Uterus (tissue), 4 donors: ENCODE measurements around the gene RIC8B. TPM values are rescaled to one million over a fixed set of nuclear protein-coding genes. Genes with fewer than 3 reads are reported as not detected.

ENCODE experiments used
- DNase-seq, 2 donors: peaks; one replicate each; pipeline ENCODE4 v3.0.0-alpha.2; 2019 to 2020
- H3K27ac ChIP-seq, 2 donors: fragments of 200-600 bp; sonication (generic); 1 replicate in 1 of 2; 2 replicates in 1 of 2; pipeline ENCODE4 v1.5.1; 2016 to 2018
- H3K27me3 ChIP-seq, 2 donors: fragments of 200-600 bp; sonication (generic); one replicate each; pipeline ENCODE4 v1.5.1; 2018 to 2019; ENCODE audit warnings: control low read depth in 1 of 2
- H3K36me3 ChIP-seq, 2 donors: fragments of 200-600 bp; sonication (generic); one replicate each; pipeline ENCODE4 v1.5.1; 2019; ENCODE audit warnings: control low read depth in 1 of 2
- H3K4me1 ChIP-seq, 2 donors: fragments of 200-600 bp; sonication (generic); one replicate each; pipeline ENCODE4 v1.5.1; 2018 to 2019; ENCODE audit warnings: control low read depth in 1 of 2
- H3K4me3 ChIP-seq, 2 donors: fragments of 200-600 bp; sonication (generic); 1 replicate in 1 of 2; 2 replicates in 1 of 2; pipeline ENCODE4 v1.5.1; 2018 to 2019; ENCODE audit warnings: mild to moderate bottlenecking in 1 of 2
- H3K9me3 ChIP-seq, 2 donors: fragments of 200-600 bp; sonication (generic); one replicate each; pipeline ENCODE4 v1.5.1; 2019; ENCODE audit warnings: control low read depth in 1 of 2
- CTCF ChIP-seq, 4 experiments: fragments of 200-600 bp in 2 of 4; fragments of 450-650 bp in 2 of 4; sonication (generic) in 2 of 4; IDR thresholded peaks; one replicate each; pipeline ENCODE4 v1.5.1; 2016 to 2019; ENCODE audit warnings: antibody characterized with exemption in 4 of 4, mild to moderate bottlenecking in 2 of 4, moderate library complexity in 1 of 4
- POLR2A ChIP-seq, 2 donors: fragments of 450-650 bp; IDR thresholded peaks; one replicate each; pipeline ENCODE4 v1.6.1; 2016; ENCODE audit warnings: antibody characterized with exemption in 2 of 2, mild to moderate bottlenecking in 1 of 2, moderate library complexity in 1 of 2
- intact Hi-C: fragments of 100-400 bp; cut with DNase I; formaldehyde crosslinking; loops from one replicate; pipeline ENCODE4 v1.15.1; 2023; ENCODE audit warnings: low total_unique reads
- total RNA-seq, 4 donors: library from RNA; depleted of rRNA in 3 of 4; stranded (reverse); fragments of >200 nt in 3 of 4; gene quantifications; one replicate each; pipeline versions ENCODE4 v1.1.0 to v1.2.4, GENCODE V29; 2014 to 2023
- donor health status: DM: yes; HTN: yes; CAD: no.

The RIC8B gene
- total RNA-seq, 4 donors from 2014 or later = 23.1 to 49.7 (median 34.0) TPM

GRCh38 chr12:106867651-106868050, 93.2 kb downstream of the RIC8B start:
- no peak for DNase-seq
- H3K27ac ChIP-seq = no peak overlapping the region

GRCh38 chr12:106868982-106869700, 94.7 kb downstream of the RIC8B start:
- DNase-seq = no peak
- TF ChIP-seq POLR2A (IDR thresholded peaks at IDR 0.05) (no peak), CTCF (IDR thresholded peaks at IDR 0.05) (no peak)
- intact Hi-C loops = no loop called here
- no peak overlapping the region for H3K4me3 ChIP-seq
- no peaks in the 10 kb centered on the region for H3K4me1 ChIP-seq
- no peak overlapping the region for H3K27ac ChIP-seq
- H3K36me3 ChIP-seq = no peaks in the 10 kb centered on the region
- no peaks in the 10 kb centered on the region for H3K27me3 ChIP-seq
- no peaks in the 10 kb centered on the region for H3K9me3 ChIP-seq

More at GRCh38 chr12:106867651-106868050, 93.2 kb downstream of the RIC8B start:
- Histone ChIP-seq H3K4me3 (no peak overlapping the region), H3K4me1 (no peaks in the 10 kb centered on the region), H3K27me3 (no peaks in the 10 kb centered on the region), H3K9me3 (no peaks in the 10 kb centered on the region), H3K36me3 (no peaks in the 10 kb centered on the region)
- TF ChIP-seq POLR2A (IDR thresholded peaks at IDR 0.05) (no peak), CTCF (IDR thresholded peaks at IDR 0.05) (no peak)
- intact Hi-C loops = no loop called here

- Histone ChIP-seq H3K4me1 (no peaks in the 10 kb centered on the region), H3K27ac (no peak overlapping the region), H3K9me3 (no peaks in the 10 kb centered on the region), H3K36me3 (no peaks in the 10 kb centered on the region), H3K27me3 (no peaks in the 10 kb centered on the region), H3K4me3 (no peak overlapping the region)
- intact Hi-C loops = no loop called here
- TF ChIP-seq POLR2A (IDR thresholded peaks at IDR 0.05) (no peak), CTCF (IDR thresholded peaks at IDR 0.05) (no peak)
- DNase-seq = no peak
Measured at GRCh38 chr12:106870116-106870515, 95.6 kb downstream of the RIC8B start.

- Histone ChIP-seq H3K4me3 (no peak overlapping the region), H3K36me3 (no peaks in the 10 kb centered on the region), H3K9me3 (no peaks in the 10 kb centered on the region), H3K27ac (no peak overlapping the region), H3K4me1 (no peaks in the 10 kb centered on the region), H3K27me3 (no peaks in the 10 kb centered on the region)
- DNase-seq = no peak
- TF ChIP-seq POLR2A (IDR thresholded peaks at IDR 0.05) = no peak
- no peak for TF ChIP-seq CTCF (IDR thresholded peaks at IDR 0.05)
- intact Hi-C loops = no loop called here
Measured at GRCh38 chr12:106871477-106871876, 97.0 kb downstream of the RIC8B start.

GRCh38 chr12:106873983-106874382, 99.5 kb downstream of the RIC8B start:
- Histone ChIP-seq H3K36me3 (no peaks in the 10 kb centered on the region), H3K4me3 (no peak overlapping the region), H3K9me3 (no peaks in the 10 kb centered on the region), H3K27me3 (no peaks in the 10 kb centered on the region), H3K4me1 (no peaks in the 10 kb centered on the region), H3K27ac (no peak overlapping the region)
- no peak for DNase-seq
- intact Hi-C loops = no loop called here
- TF ChIP-seq CTCF (IDR thresholded peaks at IDR 0.05) = no peak
- no peak for TF ChIP-seq POLR2A (IDR thresholded peaks at IDR 0.05)
